ENCODE results near the gene YBX2.

Gene YBX2

DNA sequence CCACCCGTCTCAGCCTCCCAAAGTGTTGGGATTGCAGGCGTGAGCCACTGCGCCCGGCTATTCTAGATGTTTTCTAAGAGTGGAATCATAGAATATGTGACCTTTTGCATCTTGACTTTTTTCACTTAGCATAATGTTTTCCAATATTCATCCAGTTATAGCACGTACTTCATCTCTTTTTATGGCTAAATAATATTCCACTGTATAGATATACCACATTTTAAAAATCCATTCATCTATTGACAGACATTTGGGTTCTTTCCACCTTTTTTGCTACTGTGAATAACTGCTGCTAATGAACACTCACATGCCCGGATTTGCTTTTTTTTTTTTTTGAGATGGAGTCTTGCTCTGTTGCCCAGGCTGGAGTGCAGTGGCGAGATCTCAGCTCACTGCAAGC, 9.7 kb upstream of the YBX2 start:
- no peak for DNase-seq (ENCODE audit: low read depth, low spot score)

DNA sequence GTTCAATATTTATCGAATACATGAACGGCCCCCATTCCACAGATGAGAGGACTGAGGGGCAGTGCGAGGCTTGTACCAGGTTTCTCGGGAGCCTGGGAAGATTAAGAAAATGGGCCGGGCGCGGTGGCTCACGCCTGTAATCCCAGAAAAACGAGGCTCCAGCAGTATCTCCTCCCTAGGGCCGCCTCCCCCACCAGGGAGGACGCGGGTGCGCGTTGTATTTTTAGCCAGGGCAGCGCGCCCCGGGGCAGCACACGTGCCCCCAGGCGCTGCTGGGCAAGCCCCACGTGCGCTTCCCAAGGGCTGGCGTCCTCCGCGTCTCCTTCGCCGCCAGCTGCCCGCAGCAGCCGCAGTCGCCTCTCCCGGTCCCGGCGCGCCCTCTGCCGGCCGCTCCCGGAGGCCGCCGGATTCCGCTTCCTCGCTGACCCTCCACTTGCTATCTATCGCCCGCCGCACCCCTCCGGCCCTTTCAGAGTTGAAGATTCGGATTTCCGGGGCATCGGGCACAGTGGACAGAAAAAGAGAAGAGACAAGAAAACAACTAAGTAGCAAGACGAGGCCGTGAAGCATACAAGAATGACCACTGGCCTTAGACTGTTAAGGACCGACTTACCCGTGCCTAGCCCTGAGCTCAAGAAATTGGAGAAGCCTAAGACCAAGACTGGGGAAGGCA, 1.9 kb upstream of the YBX2 start:
- DNase-seq (ENCODE audit: low read depth, low spot score) = no peak

DNA sequence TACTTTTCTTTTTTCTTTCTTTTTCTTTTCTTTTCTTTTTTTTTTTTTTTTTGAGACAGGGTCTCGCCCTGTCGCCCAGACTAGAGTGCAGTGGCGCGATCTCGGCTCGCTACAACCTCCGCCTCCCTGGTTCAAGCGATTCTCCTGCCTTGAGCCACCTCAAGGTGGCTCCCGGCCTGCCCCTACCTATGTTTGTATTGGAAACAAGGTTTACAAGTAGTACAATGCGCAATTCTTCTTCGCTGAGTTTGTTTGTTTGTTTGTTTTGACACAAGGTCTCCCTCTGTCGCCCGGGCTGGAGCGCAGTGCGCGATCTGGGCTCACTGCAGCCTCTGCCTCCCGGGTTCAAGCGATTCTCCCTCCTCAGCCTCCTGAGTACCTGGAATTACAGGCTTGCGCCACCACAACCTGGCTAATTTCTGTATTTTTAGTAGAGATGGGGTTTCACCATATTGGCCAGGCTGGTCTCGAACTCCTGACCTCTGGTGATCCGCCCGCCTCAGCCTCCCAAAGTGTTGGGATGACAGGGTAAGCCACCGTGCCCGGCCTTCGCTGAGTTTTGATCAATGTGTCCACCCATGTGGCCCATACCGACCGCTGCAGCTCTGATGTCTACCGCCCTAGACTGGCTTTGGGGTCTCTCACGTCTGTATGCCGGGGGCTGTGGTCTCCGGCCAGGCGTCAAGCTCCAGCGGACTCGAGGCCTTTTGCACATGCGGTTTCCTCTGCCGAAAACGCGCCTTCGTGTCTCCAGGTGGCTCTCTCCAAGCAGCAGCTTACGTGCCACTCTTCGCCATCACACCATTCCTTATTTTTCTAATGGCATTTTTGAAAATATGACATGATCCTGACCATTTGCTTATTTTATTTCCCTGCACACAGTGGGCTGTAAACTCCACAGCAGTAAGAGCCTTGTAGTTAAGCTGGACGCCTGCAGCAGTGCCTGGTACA, 1.1 kb upstream of the YBX2 start:
- DNase-seq (ENCODE audit: low read depth, low spot score) = no peak

DNA sequence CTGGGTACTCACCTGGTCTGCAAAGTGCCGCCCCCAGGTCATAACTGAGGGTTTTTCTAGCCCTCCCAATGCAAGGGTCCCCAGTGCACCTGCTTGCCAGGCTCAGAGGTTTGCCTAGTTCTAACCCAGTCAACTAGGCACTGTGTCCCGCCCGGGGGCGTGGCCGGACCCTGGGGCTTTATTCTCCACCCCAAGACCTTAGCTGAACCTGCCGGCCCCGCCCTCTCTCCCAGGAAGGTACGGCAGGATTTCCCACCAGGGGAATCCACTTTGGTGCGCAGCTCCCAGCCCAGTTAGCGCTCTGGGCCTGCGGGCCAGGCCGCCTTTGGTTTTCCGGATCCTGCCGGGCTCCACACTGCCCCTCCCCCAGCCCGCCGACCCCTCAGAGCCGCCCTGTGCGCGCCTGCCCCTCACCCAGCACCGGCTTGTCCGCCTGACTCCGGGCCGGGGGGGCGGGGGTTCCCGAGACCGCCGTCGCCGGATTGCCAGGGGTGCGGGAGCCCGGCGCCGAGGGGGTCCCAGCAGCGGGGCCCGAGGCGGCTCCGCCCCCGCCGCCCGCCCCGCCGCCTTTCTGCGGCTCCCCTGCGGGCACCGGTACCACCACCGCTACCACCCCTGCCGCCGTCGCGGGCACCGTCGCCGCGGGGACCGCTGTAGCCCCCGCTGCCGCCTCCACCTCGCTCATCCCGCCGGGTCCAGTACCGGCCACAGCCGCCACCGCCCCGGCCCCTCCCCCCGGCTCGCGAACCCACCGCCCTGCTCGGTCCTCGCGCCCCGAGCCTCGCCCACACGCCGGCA, 424 bp downstream of the YBX2 start:
- DNase-seq (ENCODE audit: low read depth, low spot score) = no peak

DNA sequence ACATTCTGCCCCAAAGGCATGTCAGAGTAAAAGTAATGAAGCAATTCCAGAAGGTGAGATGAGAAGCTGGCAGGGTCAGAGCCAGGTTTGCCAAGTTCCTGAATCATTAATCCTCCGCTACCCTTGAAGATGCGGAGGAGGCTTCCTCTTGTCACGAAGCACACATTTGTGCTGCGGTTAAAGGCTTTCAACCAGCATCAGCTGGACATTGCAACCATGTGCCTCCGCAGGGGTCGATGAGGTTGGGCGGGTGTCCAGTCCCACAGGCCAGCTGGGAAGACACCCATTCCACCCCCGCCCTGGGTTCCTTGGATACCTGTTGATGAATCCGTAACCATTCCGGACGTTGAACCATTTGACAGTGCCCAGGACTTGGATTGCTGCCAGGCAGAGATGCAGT, 1.3 kb downstream of the YBX2 start:
- DNase-seq (ENCODE audit: low read depth, low spot score) = no peak

DNA sequence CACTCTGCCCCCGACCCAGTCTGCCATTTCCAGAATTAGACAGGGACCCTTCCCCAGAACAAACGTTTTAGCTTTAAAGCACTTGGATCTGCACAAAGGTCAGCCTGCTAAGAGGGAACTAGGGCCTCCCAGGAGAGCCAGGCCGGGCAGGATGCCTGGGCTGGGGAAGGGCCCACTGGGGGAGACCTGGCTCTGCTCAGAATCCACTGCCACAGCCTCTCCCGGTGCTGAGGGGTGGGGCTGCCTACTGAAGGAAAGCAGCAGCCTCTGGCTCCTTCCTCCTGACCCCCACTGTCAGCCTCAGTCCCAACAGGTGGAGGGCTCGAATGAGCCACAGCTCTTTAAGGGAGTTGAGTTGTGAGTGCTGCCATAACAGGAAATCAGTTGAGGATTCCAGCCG, 1.7 kb downstream of the YBX2 start:
- DNase-seq (ENCODE audit: low read depth, low spot score) = no peak

DNA sequence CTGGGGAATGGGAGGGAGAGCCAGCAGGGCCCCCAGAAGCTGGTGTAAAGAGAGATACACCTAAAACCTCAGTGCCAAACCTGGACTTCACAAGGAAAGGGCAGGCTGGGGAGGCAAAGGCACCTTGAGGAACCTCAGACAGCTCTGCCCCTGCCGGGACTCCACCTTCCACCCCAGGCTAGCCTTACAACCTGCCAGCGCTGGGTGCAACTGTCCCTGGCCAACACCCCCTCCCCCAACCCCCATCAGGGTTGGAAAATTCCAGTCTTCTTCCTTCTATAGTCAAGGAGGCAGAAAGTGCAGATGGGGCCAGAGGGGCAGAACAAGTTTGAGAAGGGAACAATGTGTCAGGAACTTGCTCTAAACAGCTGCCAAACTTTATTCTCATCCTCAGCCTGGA, 2.2 kb downstream of the YBX2 start:
- DNase-seq (ENCODE audit: low read depth, low spot score) = no peak

DNA sequence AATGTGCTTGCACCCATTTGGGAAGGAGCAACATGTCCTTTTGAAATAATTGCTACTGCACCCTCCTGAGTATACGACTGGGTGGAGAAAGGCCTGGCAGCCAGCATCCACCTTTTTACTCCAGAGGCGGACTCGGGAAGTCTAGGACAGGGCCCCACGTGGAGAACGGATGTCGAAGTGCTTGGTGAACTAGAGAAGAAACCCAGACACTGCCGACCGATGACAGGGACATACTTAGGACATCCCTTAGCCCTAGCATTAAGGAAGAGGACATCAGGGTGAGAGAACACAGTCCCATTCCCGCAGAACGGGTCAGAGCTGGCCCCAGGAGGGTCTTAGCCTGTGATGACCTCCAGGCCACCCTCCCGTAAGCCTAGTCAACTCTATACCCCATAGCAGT, 3.8 kb downstream of the YBX2 start:
- no peak for DNase-seq (ENCODE audit: low read depth, low spot score)

DNA sequence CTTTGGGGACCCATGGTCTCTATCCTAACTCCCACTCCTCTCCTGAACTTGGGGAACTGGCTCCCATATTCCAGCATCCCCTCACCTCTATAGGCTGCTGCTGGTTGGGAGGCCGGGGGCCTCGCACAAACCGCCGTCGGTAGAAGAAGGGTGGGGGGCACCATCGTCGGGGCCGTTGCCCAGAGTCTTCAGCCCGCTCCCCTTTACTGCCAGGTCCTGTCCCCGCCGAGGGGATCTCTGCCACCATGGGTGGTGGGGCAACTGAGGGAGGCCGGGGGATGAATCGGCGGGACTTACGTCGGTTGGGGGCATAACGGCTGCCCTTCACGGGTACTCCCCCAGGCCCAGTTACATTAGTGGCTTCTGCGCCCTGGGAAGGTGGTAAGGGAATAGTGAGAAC, 4.3 kb downstream of the YBX2 start:
- DNase-seq (ENCODE audit: low read depth, low spot score) = no peak

DNA sequence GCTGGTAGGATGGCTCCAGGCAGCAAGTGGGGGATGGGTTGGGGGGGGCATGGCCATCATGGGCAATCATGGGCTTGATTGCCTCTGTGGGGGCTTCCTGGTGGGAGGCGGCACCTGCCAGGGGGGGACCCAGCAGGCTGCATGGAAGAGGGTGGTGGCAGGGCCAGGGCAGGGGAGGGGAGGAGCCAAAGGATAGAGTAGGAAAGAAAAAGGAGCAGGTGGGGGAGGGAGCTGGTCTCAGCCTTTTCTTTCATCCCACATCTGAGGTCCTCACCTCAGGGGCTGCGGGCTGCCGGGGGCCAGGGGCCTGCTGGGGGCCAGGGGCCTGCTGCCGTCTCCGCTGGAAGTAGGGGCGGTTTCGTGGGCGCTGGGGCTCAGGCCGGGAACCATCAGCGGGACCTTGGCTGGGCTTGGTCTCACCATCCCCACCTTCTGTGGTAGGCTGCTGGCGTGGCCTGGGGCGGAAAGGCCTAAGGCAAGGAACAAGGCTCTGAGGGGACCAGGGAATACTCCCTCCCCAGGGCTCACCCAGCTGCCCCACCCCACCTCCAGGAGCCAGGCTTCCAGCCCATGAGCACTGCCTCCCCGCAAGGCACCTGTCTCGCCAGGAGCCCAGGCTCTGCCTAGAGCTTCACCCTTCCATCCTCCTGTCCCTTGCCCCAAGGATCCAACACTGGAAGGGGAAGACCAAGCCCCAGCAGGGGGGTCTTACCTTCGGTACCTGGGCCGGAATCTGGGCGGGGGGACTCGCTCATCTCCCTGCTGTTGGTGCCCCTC, 5.0 kb downstream of the YBX2 start:
- DNase-seq (ENCODE audit: low read depth, low spot score) = no peak

DNA sequence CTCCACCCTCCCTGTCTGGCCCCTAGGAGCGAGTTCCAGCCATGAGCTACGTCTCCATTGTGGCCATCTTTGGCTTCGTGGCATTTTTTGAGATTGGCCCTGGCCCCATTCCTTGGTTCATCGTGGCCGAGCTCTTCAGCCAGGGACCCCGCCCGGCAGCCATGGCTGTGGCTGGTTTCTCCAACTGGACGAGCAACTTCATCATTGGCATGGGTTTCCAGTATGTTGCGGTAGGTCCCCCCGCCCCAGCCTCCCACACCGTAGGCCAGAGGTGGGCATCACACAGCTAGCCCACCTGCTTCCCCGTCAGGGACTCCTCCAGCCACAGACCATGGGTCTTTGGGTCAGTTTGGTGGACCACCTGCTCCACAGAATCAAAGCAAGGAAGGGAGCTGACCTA, 8.8 kb downstream of the YBX2 start:
- DNase-seq (ENCODE audit: low read depth, low spot score) = no peak

DNA sequence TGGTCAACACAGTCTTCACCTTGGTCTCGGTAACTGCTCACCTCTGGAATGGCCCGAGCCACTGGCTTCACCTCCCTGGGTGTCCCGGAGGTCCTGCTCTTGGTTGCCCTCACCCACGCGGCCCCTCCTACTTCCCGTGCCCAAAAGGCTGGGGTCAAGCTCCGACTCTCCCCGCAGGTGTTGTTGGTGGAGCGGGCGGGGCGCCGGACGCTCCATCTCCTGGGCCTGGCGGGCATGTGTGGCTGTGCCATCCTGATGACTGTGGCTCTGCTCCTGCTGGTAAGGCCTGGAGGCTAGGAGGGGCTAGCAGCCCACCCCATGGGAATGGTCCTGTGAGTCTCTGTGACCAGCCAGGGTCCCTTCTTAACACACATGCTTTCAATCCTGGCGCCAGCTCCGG, 9.5 kb downstream of the YBX2 start:
- DNase-seq (ENCODE audit: low read depth, low spot score) = no peak

DNA sequence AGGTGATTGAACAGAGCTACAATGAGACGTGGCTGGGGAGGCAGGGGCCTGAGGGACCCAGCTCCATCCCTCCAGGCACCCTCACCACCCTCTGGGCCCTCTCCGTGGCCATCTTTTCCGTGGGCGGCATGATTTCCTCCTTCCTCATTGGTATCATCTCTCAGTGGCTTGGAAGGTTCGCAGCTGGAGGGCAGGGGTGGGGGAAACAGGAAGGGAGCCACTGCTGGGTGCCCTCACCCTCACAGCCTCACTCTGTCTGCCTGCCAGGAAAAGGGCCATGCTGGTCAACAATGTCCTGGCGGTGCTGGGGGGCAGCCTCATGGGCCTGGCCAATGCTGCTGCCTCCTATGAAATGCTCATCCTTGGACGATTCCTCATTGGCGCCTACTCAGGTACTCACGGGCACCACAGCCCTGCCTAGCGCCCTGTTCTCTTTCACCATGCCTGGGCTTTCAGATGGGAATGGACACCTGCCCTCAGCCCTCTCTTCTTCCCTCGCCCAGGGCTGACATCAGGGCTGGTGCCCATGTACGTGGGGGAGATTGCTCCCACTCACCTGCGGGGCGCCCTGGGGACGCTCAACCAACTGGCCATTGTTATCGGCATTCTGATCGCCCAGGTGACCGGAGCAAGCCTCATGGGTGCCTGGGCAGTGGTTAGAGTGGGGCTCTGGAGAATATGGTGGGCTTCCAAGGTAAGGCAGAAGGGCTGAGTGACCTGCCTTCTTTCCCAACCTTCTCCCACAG, 10.8 kb downstream of the YBX2 start:
- DNase-seq (ENCODE audit: low read depth, low spot score) = no peak

DNA sequence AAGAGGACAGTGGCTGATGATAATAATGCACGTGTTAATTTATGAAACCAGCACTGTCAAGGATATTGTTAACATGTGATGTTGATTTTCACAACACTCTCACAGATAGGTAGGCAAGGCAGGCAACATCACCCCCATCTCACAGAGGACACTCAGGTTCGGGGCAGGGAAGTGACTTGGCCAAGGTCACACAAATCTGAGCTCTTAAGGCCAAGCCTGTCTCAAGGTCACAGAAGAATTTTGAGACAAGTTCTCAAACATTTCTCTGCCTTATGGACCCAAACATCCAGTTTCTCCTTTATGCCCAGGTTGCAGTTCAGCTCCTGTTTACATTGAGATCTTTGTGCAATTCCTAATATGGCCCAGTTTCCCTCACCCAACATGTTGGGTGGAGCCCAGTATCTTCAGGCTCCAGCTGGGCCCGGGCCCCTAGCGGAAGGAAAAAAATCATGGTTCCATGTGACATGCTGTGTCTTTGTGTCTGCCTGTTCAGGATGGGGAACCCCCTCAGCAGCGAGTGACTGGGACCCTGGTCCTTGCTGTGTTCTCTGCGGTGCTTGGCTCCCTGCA, 11.6 kb downstream of the YBX2 start:
- DNase-seq (ENCODE audit: low read depth, low spot score) = no peak

DNA sequence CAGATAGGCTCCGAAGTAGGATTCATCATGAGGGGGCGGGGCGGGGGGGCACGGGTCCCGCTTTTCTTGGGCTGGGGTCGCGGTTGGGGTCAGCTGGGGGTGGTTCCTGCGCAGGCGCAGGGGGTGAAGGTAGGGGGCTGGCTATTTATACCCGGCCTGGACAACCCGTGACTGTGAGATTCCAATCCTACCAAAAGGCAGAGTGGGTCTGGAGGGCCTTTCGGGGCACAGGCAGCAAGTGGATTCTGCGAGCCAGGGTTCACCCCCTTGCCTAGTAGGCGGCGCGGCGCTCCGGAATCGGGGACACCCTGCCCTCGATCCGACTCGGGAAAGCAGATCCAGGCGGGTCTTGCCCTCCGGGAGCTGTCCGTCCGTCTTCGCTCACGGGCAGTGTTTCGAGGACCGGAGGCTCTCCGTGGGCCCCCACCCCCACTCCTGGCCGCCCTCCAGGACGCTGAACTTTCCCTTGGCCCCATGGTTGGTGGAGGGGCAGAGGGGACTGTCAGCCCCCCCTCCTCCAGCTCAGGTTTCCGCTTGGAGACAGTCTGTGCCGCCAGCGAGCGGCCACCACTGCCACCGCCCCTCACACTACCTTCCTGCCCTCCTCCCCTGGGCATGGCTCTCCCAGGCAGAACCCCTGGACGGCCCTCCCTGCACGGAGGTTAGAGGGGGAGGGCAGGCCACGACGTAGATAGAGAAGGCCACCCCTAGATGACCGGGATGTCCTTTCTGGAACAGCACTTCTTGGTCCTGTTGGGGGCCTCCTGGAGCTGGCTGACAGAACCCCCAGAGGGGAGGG, 12.3 kb downstream of the YBX2 start:
- DNase-seq (ENCODE audit: low read depth, low spot score) = no peak

DNA sequence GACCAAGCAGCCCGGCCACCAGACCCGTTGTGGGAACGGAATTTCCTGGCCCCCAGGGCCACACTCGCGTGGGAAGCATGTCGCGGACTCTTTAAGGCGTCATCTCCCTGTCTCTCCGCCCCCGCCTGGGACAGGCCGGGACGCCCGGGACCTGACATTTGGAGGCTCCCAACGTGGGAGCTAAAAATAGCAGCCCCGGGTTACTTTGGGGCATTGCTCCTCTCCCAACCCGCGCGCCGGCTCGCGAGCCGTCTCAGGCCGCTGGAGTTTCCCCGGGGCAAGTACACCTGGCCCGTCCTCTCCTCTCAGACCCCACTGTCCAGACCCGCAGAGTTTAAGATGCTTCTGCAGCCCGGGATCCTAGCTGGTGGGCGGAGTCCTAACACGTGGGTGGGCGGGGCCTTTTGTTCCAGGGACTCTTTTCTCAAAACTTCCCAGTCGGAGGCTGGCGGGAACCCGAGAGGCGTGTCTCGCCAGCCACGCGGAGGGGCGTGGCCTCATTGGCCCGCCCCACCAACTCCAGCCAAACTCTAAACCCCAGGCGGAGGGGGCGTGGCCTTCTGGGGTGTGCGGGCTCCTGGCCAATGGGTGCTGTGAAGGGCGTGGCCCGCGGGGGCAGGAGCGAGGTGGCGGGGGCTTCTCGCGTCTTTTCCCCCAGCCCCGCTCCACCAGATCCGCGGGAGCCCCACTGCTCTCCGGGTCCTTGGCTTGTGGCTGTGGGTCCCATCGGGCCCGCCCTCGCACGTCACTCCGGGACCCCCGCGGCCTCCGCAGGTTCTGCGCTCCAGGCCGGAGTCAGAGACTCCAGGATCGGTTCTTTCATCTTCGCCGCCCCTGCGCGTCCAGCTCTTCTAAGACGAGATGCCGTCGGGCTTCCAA, 13.1 kb downstream of the YBX2 start, which contains the start of gene SLC2A4:
TSS of gene SLC2A4 (plus strand) at position 645 of the 879 bp plus-strand sequence. CDS start at position 862, 217 bp downstream.
- DNase-seq (ENCODE audit: low read depth, low spot score) = peak; percentile 77

DNA sequence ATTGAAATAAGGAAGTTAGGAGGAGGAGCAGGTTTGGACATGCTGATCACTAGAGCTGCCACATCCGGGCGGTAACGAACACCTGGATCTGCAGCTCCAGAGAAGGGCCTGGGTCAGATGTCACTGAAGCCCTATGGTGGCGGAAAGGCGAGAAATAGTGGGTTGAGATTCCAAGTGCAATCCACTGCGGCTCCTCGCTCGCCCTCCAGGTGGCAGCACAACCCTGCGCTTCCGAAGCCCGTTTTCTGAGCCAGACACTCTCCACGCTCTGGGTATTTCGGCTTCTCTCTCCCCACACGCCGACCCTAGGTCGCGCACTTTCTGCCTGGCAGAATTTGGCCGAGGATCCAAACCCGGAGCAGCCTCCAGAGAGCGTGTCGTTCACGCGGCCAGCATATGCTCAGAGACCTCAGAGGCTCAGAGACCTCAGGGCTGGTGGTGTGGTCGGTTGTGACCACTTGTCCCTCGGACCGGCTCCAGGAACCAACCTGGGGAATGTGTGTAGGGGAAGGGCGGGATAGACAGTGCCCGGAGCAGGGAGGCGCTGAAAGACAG, 13.8 kb downstream of the YBX2 start:
- DNase-seq (ENCODE audit: low read depth, low spot score) = peak; percentile 57

DNA sequence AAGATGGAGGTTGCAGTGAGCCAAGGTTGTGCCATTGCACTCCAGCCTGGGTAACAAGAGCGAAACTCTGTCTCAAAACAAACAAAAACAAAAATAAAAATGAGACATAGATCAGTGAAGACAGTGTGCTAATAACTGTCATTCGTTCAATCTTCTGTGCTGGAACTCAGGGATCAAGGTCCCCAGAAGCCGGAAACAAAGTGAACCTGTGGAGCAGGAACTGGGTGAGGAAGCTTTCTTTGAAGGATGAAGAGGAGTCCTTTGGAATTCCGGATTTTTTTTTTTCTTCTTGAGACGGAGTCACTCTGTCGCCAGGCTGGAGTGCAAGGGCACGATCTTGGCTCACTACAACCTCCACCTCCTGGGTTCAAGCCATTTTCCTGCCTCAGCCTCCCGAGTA, 15.0 kb downstream of the YBX2 start:
- DNase-seq (ENCODE audit: low read depth, low spot score) = no peak
